SIG-M5 treated with dmso at 0.1 percent for 504 hours (cell line): ENCODE results near the gene WBP1.
"Not testable (repeated sequence)": the region's sequence is repeated elsewhere in the genome, so short reads cannot be mapped to it uniquely, and the experiment has no call there.

Source experiments
- DNase-seq: peaks from one replicate; lab custom pipeline; 2025; ENCODE audit not compliant: unreplicated experiment; lab: John Stamatoyannopoulos, UW

The WBP1 gene

DNA sequence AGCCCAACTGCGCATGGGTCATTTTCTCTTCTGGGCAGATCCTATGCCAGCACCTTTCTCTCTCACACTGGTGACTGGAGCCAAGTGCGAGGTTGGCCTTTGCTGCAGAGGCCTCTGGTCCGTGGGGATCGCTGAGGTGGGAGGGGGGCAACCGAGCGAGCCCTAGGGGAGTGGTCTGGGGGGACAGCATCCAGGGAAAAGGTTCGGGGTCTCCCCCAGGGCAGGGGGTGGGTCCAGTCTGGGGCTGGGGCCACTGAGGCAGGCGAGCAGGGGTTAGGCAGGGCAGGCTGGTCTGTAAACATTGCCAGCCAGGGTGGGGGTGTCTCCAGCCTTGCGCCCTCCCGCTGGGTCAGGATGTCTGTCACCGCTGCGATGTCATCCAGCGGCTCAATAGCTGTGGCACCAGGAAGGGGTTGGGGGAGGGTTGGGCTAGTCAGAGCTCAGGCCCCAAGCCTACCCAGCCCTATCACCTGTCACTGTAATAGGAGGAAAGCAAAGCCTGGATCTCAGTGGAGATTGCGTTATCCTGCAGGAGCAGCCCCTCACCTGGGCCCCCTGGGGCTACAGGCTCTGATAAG, 32.0 kb upstream of the WBP1 start:
- DNase-seq: no peak

GRCh38 chr2:74427551-74427950, 30.7 kb upstream of the WBP1 start:
- no peak for DNase-seq

GRCh38 chr2:74428675-74429074, 29.6 kb upstream of the WBP1 start:
- DNase-seq: no peak

GRCh38 chr2:74429487-74430451, 28.5 kb upstream of the WBP1 start:
- no peak for DNase-seq

DNA sequence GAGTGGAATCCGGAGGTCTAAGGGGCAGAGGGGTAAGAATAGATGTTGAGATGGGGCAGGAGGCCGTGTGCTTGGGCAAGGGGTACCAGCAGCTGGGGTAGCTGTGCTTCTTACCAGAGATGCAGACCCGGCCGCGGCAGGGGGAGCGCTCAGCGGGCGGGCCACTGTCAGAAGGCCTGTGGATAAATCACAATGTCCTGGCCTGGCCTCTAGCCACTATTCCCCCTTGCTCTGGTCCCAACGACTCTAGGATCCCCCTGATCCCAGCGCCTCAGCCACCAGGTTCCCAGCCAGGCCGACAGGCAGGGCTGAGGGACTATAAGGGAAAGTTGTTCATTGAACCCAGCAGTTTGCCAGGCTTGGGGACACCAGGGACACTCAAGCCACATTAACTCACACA, 27.7 kb upstream of the WBP1 start:
- DNase-seq: no peak

- DNase-seq: no peak
Measured at GRCh38 chr2:74436111-74436805, 22.0 kb upstream of the WBP1 start.

- no peak for DNase-seq
Measured at GRCh38 chr2:74436848-74437695, 21.2 kb upstream of the WBP1 start.

DNA sequence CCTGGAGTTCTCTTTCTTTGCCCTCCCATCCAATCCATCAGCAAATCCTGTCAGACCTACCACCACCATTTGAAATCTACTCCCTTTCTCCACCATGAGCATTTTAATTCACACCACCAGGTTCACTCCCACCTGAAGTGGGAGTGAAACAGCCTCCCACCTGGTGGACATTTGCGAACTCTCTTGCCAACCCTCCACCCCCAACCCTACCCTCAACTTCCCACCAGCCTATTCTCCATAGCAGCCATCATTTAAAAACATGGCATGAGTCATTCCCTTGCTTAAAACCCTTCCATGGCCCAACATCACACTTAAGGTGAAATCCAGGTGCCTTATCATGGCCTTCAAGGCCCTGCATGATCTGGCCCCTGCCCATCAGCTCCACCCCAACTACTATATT, 20.0 kb upstream of the WBP1 start:
- DNase-seq: no peak

GRCh38 chr2:74439373-74439772, 18.9 kb upstream of the WBP1 start:
- no peak for DNase-seq

- DNase-seq: no peak
Measured at GRCh38 chr2:74439803-74440377, 18.3 kb upstream of the WBP1 start.

DNA sequence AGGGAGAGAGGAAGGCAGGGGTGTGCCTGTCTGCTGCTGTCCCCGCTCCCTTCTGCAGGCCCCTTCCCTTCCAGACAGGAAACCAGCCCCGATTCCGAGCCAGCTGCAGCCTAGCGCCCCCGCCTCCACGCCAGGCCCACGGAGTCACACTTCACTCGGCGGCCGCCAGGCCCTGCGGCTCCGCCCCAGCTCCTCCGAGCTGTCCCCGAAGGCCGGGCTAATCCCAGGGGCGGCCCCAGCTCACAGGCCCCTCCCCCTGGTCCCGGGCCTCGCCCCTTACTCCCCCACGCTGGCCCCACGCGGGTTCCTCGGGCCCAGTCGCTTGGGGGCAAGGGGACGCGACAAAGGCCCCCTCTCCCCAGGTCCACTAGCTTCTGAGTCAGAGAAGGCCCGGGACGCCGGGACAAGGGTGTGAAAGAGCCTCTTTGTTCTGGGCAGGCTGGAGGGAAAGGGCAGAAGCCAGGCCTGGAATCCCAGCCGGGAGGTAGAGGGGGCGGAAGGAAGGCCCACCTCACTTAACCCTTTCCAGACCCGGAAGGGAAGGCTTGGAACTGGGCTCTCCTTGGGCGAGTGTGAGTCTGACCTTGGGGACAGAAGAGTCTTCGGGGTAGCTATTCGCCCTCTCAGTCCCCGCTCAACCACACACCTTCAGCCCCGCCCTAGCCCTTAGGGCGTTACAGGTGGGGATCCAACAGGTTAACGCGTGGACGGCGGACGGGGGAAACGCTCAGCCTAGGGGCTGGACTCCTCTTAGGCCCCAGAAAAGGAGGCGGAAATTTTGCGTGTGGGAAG, 17.7 kb upstream of the WBP1 start:
- DNase-seq: peak; percentile 24

DNA sequence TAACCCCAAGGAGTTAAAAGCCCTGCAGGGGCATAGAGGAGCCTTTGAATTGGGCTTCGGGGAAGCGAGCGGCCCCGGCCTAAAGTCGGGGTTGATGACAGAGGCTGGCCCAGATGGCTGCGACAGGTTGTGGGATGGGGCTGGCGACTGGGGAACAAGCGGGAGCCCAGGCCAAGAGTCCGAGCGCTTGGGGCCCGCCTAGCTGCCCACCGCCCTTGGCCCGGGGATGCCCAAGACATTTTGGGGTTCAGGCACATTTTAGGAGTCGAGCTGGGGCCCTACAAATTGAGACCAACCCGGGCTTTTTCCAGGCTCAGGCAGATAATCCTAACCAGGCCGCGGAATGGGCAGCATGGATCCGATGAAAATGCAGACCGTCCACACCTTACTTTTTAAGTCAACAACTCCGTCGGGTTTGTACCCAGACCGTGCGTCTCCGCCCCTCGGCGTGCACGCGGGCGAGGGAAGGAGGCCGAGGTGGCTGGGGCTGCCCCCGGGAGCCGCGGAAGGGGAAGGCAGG, 17.0 kb upstream of the WBP1 start:
- no peak for DNase-seq

DNA sequence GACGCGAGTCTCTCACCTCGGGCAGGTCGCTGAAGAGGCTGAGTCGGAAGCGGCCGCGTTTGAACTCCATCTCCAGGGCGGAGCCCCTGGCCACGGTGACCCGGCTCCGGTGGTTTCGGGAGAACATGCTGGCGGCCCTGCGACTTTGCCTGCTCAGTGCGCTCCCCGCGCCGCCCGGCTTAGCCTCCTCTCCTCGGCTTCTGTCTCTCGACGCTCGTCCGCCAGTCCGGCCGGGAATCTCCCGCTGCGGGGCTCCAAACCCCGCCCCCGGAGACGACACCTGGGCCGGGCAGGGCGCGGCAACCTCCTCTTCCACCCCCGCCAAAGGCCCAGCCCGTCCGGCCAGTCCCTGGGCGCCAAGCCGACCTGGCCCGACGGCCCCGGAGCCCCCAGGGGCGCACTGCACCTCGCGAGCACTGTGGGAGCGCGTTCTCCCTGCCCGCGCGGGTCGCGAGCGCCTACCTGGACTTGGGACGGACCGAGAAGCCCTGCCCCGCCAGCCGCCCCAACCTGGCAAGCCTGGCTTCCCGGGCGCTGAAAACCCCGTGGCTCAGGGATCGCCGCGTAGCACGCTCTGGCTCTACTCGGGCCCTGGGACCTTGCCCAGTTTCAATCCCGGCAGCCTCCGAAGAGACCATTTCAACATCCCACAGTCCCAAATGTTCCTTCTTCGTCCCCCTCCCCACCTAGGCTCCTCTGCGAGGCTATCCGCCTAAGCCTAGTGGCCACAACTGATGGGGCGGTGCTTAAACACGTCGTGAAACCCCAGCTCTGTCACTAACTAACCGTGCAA, 16.4 kb upstream of the WBP1 start, which contains the start of gene RTKN:
Gene RTKN (minus strand): TSS at position 248 of the 793 bp plus-strand sequence. CDS start 121 bp downstream, at position 127.
- DNase-seq: no peak

DNA sequence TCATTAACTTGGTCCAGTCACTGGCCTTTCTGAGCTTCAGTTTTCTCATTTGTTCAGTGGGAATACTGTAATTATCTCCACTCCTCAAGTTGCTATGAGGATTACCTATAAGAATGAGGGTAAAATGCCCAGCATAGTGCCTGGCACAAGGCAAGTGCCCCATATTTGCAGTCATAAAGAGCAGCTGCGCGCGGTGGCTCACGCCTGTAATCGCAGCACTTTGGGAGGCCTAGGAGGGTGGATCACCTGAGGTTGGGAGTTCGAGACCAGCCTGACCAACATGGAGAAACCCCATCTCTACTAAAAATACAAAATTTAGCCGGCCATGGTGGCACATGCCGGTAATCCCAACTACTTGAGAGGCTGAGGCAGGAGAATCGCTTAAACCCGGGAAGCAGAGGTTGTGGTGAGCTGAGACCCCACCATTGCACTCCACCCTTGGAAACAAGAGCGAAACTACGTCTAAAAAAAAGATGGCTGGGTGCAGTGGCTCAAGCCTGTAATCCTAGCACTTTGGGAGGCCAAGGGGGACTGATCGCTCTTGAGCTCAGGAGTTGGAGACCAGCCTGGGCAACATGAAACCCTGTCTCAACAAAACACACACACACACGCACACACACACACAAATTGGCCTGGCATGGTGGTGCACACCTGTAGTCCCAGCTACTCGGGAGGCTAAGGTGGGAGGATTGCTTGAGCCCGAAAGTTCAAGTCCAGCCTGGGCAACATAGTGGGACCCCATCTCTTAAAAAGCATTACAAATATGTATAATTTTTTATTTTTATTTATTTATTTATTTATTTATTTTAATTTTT, 15.5 kb upstream of the WBP1 start:
- not testable (repeated sequence) for DNase-seq

DNA sequence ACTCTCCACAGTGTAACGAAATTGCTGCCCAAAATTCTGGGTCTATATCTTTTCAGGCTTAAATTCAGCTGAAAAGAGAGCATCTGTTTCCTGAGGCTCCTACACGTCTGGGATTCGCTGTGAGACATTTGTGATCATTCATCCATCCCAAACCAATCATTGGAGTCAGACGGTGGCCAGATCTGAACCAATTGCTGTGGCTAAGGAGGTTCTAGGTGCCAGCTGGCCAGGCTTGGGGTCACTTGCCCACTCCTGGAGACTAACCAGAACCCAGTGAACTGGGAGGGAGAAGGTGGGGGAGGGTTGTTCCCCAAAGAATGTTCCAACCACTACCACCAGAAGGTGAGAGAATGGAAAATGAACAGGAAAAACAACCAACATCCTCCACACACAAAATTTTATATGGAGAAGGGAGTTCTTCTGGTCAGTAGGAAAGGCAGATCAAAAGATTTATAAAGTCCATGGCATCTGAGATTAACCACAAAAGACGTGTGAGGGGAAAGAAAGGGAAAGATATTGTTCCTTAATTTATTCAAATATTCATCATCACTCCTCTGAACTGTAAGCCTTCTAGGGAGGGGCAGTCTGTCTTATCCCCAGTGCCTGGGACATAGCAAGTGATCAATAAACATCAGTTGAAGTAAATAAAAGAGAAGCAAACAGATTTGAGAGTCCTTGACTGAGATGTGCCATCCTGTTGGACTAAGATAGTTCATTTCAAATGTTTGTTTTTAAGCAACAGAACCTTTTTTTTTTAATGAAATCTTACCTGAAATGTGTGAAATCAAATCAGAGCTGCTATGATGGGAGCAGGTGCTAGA, 13.5 kb upstream of the WBP1 start:
- DNase-seq: no peak

GRCh38 chr2:74447230-74447999, 10.8 kb upstream of the WBP1 start:
- DNase-seq: no peak
